ENCODE data around the gene UBALD2. TPM values are rescaled to one million over a fixed set of nuclear protein-coding genes. Genes with fewer than 3 reads are reported as not detected.
"Not testable (repeated sequence)": the region's sequence is repeated elsewhere in the genome, so short reads cannot be mapped to it uniquely, and the experiment has no call there.

UBALD2 gene
- total RNA-seq, 1 donor, result 31.0 TPM

DNA sequence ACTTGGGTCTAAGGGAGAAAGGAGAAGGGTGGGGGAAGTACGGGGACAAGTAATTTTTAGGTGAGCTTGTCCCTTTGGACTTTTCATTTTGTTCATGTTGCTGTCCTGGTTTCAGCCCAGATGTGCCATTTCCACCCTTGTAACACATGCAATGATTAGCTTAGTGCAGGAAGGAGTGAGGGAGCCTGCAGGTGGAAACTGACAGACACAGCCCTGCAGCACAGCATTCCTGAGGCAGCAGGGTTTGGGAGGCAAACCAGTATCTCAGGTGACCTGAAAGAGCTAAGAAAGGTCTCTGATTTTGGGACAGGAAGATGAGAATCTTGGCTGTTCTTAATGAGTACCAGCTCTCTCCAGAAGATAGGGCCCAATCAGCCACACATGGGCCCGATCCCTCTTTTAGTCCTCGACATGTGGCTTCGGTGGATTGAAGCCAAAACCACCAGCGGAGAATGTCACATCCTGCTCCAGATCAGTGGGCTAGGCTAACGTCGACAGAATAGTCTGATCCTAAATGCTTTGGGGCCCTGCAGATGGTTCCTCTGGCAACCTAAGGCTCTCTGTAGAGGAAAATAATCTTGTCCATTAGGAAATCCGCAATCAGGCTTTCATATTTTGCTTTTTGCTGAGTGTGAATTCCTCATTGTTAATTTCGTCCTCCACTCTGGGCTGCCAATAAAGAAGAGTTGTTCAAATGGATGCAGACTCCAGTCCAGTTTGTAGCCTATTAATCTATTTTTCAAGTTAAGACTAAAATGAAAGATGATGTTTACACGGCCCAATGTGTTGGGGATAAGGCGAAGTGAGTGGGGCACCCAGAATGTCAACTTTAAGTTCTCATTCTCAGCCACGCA is 21.1 kb upstream of the UBALD2 start:
- peak in 1 of 3 donors; percentile 79 for DNase-seq (ENCODE audit: low read depth in 2 of 3, low spot score in 2 of 3)

DNA sequence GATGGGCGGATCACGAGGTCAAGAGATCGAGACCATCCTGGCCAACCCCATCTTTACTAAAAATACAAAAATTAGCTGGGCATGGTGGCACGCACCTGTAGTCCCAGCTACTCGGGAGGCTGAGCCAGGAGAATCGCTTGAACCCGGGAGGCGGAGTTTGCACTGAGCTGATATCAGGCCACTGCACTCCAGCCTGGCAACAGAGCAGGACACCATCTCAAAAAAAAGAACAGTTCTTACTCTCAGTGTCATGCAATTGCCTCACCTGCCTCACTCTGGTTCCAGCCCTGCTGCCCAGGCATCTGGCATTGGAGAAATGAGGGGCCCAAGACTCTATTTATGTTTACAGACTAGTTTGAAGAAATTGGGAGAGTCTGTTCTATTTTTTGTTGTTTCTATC is 20.4 kb upstream of the UBALD2 start:
- DNase-seq (ENCODE audit: low read depth in 2 of 3, low spot score in 2 of 3), result not testable (repeated sequence)

DNA sequence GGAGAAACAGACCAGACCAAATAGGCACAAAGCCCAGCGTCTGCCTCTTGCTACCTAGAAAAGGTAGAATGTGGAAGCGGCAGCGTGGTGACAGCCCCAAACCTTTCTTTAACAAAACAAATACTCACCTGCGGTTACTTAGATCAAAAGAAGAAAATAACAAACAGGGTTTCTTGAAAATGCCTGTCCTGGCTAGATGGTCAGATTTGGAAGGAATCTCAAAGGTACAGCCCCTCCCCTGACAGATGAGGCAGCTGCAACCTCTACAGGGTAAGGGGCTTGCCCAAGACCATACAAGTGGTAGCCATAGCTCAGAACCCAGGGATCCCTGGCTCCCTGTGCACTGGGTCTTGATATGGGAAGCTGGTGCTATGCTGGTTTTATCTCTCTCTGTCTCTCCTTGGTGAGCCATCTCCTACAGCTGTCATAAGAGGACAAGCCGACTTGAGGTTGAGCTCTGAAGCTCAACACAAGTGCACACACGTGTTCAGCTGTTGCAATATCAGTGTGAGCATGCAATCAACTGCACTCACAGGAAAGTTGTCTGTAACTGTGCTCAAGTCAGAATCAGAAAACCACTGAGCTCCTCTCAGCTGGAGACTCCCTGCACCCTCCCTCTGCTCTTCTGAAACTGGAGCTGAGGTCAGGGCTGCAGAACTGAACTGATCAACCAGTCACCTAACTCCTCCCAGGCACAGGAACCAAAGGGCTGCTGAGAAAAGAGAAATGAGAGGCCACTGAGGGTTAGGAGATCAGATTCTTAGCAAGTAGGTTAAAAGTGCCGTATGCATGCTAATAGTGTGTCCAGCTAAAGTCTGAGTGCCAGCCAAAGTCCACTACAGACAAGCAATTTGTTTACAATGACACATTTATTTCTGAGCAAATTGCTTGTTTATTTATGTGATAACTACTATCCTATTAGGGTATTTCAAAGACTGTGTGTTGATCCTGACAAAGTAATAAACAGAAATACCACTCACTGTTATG is 18.8 kb upstream of the UBALD2 start:
- DNase-seq (ENCODE audit: low read depth in 2 of 3, low spot score in 2 of 3), result no peak

DNA sequence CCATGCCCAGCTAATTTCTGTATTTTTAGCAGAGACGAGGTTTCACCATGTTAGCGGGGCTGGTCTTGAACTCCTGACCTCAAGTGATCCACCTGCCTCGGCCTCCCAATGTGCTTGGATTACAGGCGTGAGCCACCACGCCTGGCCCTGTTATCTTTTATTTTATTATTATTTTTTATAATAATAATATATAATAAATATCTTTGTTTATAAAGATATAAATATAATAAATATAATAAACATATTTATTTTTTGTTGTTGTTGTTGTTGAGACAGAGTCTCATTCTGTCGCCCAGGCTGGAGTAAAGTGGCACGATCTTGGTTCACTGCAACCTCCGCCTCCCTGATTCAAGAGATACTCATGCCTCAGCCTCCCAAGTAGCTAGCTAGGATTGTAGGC is 17.8 kb upstream of the UBALD2 start:
- no peak for DNase-seq (ENCODE audit: low read depth in 2 of 3, low spot score in 2 of 3)

DNA sequence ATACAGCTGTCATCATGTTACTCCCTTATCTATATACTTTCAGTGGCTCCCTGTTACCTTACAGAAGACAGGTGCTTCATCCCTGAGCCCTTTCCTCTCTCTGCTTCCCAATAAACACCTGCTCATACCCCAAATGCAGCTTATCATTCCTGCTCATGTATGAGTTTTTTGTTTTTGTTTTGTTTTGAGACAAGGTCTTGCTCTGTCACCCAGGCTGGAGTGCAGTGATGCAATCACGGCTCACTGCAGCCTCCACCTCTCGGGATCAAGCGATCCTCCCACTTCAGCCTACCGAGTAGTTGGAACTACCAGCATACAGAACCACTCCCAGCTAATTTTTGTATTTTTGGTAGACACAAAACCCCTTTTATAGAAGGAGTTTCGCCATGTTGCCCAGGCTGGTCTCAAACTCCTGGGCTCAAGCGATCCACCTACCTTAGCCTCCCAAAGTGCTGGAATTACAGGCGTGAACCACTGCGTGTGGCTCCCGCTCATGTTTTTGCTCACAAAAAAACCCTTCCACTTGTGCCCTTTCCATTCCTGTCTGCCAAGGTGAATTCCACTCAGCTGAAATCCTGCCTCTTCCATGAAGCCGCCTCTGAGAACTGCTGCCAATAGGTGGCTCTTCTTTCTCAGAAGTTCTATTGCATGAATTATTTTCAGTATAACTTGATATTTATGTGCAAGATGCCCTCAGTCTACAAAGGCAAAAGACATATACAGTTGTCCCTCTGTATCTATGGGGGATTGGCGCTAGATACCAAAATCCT is 16.9 kb upstream of the UBALD2 start:
- no peak for DNase-seq (ENCODE audit: low read depth in 2 of 3, low spot score in 2 of 3)

DNA sequence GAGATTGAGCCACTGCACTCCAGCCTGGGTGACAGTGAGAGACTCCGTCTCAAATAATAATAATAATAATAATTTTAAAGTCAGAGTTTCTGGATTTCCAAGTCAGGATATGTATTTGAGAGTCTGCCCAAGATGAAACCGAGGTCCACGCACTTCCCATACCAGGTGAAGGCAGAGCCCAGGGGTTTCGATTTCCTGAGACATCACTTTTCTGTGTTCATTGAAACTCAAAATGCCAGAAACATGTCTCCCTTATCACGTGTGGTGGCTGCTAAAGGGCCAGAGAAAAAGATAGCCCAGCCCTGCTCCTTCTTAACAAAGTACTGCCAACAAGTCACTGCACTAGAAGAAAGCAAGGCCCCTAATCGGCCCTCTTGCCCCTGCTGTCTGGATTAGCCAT is 15.0 kb upstream of the UBALD2 start:
- DNase-seq (ENCODE audit: low read depth in 2 of 3, low spot score in 2 of 3), result no peak

DNA sequence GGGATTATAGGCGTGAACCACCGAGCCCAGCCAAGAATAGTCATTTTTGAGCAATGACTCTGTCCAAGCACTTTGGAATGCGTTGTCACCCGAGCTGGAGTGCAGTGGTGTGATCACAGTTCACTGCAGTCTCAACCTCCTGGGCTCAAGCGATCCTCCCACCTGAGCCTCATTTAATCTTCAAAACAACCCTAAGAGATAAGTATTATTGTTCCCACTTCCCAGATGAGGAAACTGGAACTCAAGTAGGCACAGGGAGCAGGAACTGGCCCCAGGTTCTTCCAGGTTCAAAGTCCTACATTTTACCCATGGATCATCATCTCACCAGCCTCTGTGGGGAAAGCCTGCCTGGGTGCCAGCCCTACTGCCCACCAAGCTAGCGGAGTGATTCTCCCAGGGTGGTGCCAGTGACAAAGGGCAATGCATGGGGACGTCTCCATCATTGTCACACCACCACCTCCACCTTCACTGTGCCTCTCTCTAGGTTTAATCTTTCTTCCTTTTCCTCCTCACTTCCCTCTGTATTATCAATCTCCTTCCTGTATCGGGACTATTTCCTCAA is 13.6 kb upstream of the UBALD2 start:
- DNase-seq (ENCODE audit: low read depth in 2 of 3, low spot score in 2 of 3), result no peak

DNA sequence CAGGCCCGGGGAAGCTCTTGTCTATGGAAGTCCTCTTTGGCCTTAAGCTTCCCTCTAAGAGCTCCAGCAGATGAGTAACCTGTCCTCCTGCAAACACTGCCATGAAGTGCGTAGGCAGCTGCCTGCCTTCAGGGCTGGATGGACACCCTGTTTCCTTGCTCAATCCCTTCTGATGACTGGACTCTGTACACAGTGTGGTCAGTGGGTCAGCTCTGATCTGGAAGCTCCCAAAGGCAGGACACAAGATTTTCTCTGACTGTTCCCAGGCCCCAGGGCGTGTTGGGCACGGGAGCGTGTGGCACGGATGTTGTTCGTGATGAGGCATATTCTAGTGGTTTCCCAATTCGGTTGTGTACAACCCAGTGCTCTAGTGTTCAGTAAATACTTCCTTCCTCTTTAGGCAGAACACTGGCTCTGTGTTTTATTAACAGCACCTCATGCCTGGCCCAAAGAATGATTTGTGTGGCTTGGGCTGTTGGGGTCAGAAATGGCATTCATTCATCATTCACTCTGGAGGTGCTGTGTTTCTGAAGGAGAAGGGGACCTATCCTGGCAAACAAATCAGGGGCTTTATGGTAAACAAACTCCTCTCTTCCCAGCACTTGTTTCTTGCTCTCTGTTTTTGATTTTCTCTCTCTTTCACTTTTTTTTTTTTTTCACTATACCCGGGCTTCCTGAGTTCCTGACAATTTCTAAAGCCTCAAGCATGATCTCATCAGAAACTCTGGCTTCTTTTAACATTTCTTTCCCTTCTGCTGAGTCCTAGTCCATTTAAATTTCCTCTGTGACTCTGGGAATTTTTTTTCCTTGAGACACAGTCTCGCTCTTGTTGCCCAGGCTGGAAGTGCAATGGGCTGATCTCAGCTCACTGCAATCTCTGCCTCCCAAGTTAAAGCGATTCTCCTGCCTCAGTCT is 12.9 kb upstream of the UBALD2 start:
- peak in 1 of 3 donors; percentile 69 for DNase-seq (ENCODE audit: low read depth in 2 of 3, low spot score in 2 of 3)

DNA sequence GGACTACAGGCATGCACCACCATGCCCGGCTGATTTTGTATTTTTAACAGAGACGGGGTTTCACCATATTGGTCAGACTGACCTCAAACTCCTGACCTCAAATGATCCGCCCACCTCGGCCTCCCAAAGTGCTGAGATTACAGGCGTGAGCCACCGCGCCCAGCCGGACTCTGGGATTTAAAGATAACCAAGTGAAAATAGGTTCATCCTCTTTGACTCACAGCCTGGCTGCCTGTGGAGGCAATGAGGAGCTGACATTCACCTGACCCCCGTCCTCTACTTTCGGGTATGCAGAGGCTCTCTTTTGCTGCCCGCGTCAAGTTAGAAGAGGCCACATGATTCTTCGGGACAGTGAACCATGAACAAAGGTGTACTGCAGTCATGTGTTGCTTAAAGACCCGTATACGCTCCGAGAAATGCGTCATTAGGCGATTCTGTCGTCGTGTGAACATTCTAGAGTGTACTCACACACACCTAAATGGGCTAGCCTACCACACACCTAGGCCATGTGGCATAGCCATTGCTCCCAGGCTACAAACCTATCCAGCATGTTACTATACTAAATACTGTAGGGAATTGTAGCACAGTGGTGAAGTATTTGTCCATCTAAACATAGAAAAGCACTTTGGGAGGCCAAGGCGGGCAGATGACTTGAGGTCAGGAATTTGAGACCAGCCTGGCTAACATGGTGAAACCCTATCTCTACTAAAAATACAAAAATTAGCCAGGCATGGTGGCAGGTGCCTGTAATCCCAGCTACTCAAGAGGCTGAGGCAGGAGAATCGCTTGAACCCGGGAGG is 12.0 kb upstream of the UBALD2 start:
- not testable (repeated sequence) for DNase-seq (ENCODE audit: low read depth in 2 of 3, low spot score in 2 of 3)

DNA sequence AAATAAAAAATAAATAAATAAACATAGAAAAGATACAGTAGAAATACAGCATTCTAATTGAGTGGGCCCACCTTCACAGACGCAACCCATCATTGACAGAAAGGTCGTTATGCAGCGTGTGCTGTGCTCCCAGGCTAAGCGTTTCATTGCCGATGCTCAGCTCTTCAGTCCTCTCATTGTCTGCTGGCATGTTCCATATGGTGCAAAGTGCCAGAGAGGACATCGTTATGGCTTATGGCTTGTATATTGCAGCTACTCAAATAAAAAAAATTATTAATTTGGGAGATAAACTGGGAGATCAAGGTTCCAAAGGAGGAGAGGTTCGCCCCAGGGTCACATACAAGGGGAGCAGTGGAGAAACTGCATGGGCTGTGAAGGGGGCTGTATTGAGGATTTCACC is 11.3 kb upstream of the UBALD2 start:
- DNase-seq (ENCODE audit: low read depth in 2 of 3, low spot score in 2 of 3), result no peak

DNA sequence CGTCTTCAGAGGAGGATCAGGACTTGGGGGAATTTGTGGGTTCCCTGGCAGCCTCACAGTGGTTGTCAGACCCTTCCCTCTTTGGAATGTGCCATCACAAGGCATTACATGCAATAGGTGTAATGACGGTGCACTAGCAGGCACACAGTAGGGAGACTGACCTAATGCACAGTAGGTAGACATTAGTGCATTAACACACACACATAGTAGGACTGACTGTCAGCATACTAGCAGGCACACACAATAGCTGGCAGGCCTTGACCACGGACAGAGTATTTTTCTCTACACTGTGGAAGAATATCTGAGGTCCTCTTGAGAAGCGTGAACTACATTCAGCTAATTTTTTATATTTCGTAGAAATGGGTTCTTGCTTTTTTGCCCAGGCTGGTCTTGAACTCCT is 10.9 kb upstream of the UBALD2 start:
- no peak for DNase-seq (ENCODE audit: low read depth in 2 of 3, low spot score in 2 of 3)

DNA sequence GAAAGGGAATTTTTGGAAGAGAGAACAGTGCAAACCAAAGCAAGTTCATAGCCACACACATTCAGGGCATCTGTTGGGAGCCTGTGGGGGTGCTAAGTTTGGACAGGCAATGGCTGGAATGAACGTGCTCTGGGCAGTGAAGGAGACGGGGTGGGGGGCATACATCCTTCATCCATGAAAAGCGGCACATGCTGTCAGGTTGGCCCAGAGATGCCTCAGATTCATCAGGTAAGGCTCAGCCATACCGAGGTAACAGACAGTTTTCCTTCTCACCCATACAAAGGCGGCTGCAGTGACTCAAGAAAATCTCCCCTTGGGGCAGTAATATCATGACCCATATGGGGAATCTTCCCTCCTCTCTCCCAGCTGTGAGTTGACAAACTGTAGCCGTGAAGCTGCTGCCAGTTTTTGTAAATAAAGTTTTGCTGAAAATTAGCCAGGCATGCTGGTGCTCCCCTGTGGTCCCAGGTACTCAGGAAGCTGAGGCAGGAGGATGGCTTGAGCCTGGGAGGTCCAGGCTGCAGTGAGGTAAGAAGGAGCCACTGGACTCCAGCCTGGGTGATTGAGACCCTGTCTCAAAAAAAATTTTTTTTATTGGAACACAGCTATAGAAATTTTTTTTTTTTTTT is 9.2 kb upstream of the UBALD2 start:
- DNase-seq (ENCODE audit: low read depth in 2 of 3, low spot score in 2 of 3), result no peak

DNA sequence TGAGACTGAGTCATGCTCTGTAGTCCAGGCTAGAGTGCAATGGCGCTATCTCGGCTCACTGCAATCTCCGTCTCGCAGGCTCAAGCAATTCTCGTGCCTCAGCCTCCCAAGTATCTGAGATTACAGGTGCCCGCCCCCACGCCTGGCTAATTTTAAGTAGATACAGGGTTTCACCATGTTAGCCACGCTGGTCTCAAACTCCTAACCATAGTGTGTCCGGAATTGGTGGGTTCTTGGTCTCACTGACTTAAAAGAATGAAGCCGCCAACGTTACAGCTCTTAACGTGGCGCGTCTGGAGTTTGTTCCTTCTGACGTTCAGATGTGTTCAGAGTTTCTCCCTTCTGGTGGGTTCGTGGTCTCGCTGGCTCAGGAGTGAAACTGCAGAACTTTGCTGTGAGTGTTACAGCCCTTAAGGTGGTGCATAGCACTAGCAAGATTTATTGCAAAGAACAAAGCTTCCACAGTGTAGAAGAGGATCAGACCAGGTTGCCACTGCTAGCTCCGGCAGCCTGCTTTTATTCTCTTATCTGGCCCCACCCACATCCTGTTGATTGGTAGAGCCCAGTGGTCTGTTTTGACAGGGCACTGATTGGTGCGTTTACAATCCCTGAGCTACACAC is 8.6 kb upstream of the UBALD2 start:
- not testable (repeated sequence) for DNase-seq (ENCODE audit: low read depth in 2 of 3, low spot score in 2 of 3)

DNA sequence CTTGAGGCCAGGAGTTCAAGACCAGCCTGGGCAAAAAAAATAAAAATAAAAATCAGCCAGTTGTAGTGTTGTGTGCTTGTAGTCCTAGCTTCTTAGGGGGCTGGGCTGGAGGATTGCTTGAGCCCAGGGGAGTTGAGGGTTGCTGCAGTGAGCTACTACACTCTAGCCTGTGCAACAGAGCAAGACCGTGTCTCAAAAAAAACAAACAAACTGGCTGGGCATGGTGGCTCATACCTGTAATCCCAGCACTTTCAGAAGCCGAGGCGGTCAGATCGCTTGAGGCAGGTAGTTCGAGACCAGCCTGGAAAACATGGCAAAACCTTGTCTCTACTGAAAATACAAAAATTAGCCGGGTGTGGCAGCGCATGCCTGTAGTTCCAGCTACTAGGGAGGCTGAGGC is 4.9 kb upstream of the UBALD2 start:
- DNase-seq (ENCODE audit: low read depth in 2 of 3, low spot score in 2 of 3), result no peak

DNA sequence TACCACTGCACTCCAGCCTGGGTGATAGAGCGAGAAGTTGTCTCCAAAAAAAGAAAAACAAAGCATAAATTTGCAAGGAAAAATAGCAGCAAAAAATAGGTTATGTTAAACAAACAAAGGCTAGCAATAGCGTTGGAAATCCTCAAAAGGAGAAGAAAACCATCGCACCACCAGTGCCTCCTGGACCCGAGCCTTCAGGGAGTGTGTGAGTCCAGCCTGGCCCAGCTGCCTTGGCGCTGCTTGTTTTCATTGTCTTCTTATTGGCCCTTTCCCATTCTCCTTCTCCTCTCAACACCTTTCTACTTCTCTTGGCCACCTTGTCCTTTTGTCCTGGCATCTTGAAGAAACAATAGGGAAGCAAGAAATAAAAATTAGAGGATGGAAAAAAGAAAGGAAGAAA is 4.5 kb upstream of the UBALD2 start:
- DNase-seq (ENCODE audit: low read depth in 2 of 3, low spot score in 2 of 3), result no peak

DNA sequence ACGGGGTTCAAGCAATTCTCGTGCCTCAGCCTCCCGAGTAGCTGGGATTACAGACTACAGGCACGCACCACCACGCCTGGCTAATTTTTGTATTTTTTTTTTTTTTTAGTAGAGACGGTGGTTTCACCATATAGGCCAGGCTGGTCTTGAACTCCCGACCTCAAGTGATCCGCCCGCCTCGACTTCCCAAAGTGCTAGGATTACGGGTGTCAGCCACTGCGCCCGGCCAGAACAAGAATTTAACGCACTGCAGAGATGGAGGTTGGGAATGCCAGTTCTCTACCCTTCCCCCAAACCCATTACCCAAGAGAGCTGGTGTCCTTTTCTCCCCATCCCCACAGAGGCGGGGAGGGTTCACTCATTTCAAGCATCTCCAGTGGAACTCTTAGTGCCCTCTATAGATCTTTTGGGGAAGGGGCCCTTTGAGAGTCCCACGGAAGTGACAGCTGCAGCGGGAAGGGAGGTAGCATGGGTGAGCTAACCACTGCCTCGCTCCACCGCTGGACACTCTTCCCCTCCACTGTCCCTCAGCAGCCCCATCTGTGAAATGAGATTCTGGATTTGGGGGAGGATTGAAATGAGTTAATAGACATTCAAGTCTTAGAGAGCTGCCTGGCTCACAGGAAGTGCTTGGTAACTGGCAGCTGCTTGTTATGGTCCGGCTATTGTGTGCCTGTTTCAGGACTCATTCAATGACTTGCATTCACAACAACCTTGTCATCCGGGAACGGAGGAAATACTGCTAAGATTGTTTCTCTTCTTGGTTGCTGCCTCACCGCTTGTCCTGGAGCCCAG is 3.5 kb upstream of the UBALD2 start:
- DNase-seq (ENCODE audit: low read depth in 2 of 3, low spot score in 2 of 3), result peak in 1 of 3 donors; percentile 62

All from hematopoietic multipotent progenitor cell (in vitro differentiated cells).